Stimulated activated memory B cell treated with anti-CD40 and anti-IgM and Interleukin-4, amounts not matched to agents 10 μg/mL and 1 μg/mL and 100 μg/mL, for 72 hours (primary cell): ENCODE data around the gene RAP1GDS1.
"Not testable (repeated sequence)": the region's sequence is repeated elsewhere in the genome, so short reads cannot be mapped to it uniquely, and the experiment has no call there.

Source experiments
- ATAC-seq: fragments of 150-1000 bp; cut with Tn5 transposase; 2 replicates; pipeline ENCODE4 v1.10.0; 2021
- H3K27ac Mint-ChIP-seq: one replicate; pipeline ENCODE4 v1.8.0; 2022; ENCODE audit warnings: mild to moderate bottlenecking, mixed read lengths
- H3K27me3 Mint-ChIP-seq: one replicate; pipeline ENCODE4 v1.8.0; 2022; ENCODE audit warnings: mixed read lengths
- H3K36me3 Mint-ChIP-seq: one replicate; pipeline ENCODE4 v1.8.0; 2022; ENCODE audit warnings: mixed read lengths
- H3K4me1 Mint-ChIP-seq: one replicate; pipeline ENCODE4 v1.8.0; 2022; ENCODE audit warnings: mixed read lengths
- H3K4me3 Mint-ChIP-seq: one replicate; pipeline ENCODE4 v1.8.0; 2022; ENCODE audit warnings: mild to moderate bottlenecking, moderate library complexity, mixed read lengths
- H3K9me3 Mint-ChIP-seq: one replicate; pipeline ENCODE4 v1.8.0; 2022; ENCODE audit warnings: mixed read lengths

The RAP1GDS1 gene

DNA sequence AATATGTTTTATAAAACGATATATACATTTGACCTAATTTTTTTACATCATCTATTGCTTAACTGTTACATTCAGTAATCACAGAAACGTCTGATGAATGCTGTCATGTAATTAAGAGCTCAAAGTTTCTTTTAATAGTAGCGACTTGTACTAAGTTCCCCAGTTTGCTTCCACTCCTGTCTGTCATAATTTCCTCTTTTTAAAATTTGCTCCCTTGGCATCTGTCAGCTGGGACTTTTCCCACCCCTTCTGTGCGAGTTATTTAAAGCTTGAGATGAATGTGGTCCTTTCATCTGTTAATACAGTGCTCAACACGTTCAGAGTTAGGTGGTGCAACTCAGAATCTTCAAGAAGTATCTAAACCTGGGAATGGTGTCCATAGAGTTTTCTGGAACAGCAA, 1.2 kb downstream of the RAP1GDS1 start:
- H3K9me3 Mint-ChIP-seq = peaks cover 3% of the 10 kb centered on the region
- no peaks in the 10 kb centered on the region for H3K27me3 Mint-ChIP-seq
- H3K27ac Mint-ChIP-seq = peak overlapping the region; percentile 98
- peaks cover 16% of the 10 kb centered on the region for H3K36me3 Mint-ChIP-seq
- H3K4me1 Mint-ChIP-seq = peaks cover 65% of the 10 kb centered on the region
- H3K4me3 Mint-ChIP-seq = peak overlapping the region; percentile 99
- no peak for ATAC-seq

DNA sequence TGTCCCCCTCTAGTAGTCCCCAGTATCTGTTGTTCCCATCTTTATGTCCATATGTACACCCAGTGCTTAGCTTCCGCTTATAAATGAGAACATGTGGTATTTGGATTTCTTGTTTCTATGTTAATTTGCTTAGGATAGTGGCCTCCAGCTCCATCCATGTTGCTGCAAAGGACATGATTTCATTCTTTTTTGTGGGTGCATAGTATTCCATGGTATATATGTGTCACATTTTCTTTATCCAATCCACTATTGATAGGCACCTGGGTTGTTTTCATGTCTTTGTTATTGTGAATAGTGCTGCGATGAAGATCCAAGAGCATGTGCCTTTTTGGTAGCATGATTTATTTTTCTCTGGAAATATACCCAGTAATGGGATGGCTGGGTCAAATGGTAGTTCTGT, 6.3 kb downstream of the RAP1GDS1 start:
- Mint-ChIP-seq H3K27ac (peak overlapping the region; percentile 46), H3K4me1 (peaks cover 44% of the 10 kb centered on the region), H3K9me3 (peaks cover 7% of the 10 kb centered on the region), H3K4me3 (no peak overlapping the region), H3K27me3 (no peaks in the 10 kb centered on the region), H3K36me3 (peaks cover 56% of the 10 kb centered on the region)
- no peak for ATAC-seq

GRCh38 chr4:98275145-98275544, 14.0 kb downstream of the RAP1GDS1 start:
- Mint-ChIP-seq H3K9me3 (peaks cover 8% of the 10 kb centered on the region), H3K36me3 (peaks cover 62% of the 10 kb centered on the region), H3K27ac (no peak overlapping the region), H3K27me3 (no peaks in the 10 kb centered on the region), H3K4me3 (no peak overlapping the region), H3K4me1 (peaks cover 25% of the 10 kb centered on the region)
- ATAC-seq = no peak

GRCh38 chr4:98283219-98284189, 22.3 kb downstream of the RAP1GDS1 start:
- Mint-ChIP-seq H3K4me1 (peaks cover 35% of the 10 kb centered on the region), H3K27ac (no peak overlapping the region)
- ATAC-seq = no peak

DNA sequence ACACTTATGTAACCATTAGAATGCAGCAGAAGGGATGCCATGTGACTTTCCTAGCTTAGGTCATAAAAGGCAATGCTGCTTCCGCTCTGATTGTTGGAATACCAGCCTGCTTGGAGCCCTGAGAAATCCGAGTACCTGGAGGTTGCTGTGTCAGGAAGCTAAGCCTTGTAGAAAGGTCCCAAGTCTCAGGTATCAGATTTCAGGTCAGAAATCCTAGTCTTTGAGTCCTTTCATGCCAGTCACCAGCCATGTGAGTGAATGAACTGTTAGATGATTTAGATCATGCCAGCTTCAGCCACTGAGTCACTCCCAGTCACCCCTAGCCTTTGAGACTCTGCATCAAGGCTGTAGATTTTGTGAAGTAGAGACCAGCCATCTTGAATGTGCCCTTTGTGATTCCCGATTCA, 23.5 kb downstream of the RAP1GDS1 start:
- H3K27ac Mint-ChIP-seq = no peak overlapping the region
- peaks cover 47% of the 10 kb centered on the region for H3K4me1 Mint-ChIP-seq
- H3K9me3 Mint-ChIP-seq = peaks cover 4% of the 10 kb centered on the region
- no peak for ATAC-seq
- H3K4me3 Mint-ChIP-seq = no peak overlapping the region
- no peaks in the 10 kb centered on the region for H3K27me3 Mint-ChIP-seq
- peaks cover 6% of the 10 kb centered on the region for H3K36me3 Mint-ChIP-seq

More at GRCh38 chr4:98283219-98284189, 22.3 kb downstream of the RAP1GDS1 start:
- peaks cover 4% of the 10 kb centered on the region for H3K9me3 Mint-ChIP-seq
- no peaks in the 10 kb centered on the region for H3K27me3 Mint-ChIP-seq
- no peak overlapping the region for H3K4me3 Mint-ChIP-seq
- peaks cover 6% of the 10 kb centered on the region for H3K36me3 Mint-ChIP-seq

- no peak for ATAC-seq
- H3K4me1 Mint-ChIP-seq = peaks cover 57% of the 10 kb centered on the region
- no peak overlapping the region for H3K27ac Mint-ChIP-seq
These were observed 24.5 kb downstream of the RAP1GDS1 start for GRCh38 chr4:98285676-98286075.

DNA sequence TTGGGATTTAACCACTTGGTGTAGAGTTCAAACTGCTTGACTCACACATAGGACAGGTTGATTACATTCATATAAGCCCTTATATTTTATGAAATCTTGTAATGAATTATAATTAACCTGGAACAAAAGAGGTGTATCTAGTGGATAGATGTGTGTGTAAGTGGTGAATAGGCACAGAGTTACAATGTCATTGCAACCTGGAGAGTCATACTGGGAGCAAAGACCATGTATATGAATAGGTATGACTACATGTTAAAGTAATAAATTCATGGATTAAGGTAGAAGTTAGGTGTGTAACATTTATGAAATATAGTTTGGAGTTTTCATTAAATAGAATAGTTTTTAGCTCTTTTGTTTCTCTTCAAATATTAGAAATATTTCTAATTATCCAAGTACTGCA, 26.1 kb downstream of the RAP1GDS1 start:
- ATAC-seq = no peak
- H3K9me3 Mint-ChIP-seq = peaks cover 4% of the 10 kb centered on the region
- H3K4me3 Mint-ChIP-seq = no peak overlapping the region
- H3K27me3 Mint-ChIP-seq = no peaks in the 10 kb centered on the region
- peaks cover 5% of the 10 kb centered on the region for H3K36me3 Mint-ChIP-seq
- no peak overlapping the region for H3K27ac Mint-ChIP-seq
- peaks cover 48% of the 10 kb centered on the region for H3K4me1 Mint-ChIP-seq

More at GRCh38 chr4:98285676-98286075, 24.5 kb downstream of the RAP1GDS1 start:
- H3K27me3 Mint-ChIP-seq = no peaks in the 10 kb centered on the region
- H3K4me3 Mint-ChIP-seq = no peak overlapping the region
- H3K36me3 Mint-ChIP-seq = peaks cover 6% of the 10 kb centered on the region
- H3K9me3 Mint-ChIP-seq = peaks cover 4% of the 10 kb centered on the region

DNA sequence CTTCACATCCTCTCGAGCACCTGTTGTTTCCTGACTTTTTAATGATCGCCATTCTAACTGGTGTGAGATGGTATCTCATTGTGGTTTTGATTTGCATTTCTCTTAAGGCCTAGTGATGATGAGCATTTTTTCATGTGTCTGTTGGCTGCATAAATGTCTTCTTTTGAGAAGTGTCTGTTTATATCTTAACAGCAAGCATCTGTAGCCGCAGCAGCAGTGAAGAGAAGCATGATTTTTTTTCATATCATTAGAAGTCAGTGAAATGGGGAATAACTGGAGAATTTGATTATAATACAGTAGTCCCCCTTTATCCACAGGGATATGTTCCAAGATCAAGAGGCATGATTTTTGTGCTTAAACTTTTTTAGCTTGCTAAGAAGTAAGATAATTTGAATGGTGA, 27.5 kb downstream of the RAP1GDS1 start:
- not testable (repeated sequence) for H3K27me3 Mint-ChIP-seq, H3K36me3 Mint-ChIP-seq, ATAC-seq, H3K9me3 Mint-ChIP-seq
- H3K4me3 Mint-ChIP-seq = peak overlapping the region; percentile 21
- H3K4me1 Mint-ChIP-seq = peaks cover 40% of the 10 kb centered on the region
- H3K27ac Mint-ChIP-seq = peak overlapping the region; percentile 70

DNA sequence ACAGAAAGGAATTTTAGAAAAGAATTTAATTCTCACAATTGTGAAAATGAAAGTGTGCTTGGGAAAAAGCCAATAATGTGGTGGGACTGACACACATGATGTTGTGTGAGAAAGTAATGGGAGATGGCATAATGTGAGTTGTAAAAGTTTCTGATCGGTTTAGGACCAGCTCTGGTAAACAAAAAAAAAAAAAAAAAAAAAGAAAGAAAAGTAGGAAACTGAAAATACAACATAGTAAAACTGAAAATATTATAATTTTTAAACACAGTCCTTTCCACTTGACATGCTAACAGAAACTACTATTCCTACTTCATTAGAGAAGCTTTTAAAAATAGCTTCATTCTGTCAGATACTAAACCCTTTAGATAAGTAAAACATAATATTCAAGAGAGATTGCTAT, 28.2 kb downstream of the RAP1GDS1 start:
- Mint-ChIP-seq H3K27ac (peak overlapping the region; percentile 70), H3K9me3 (no peaks in the 10 kb centered on the region), H3K27me3 (no peaks in the 10 kb centered on the region), H3K36me3 (peaks cover 12% of the 10 kb centered on the region), H3K4me1 (peaks cover 44% of the 10 kb centered on the region), H3K4me3 (peak overlapping the region; percentile 45)
- peak; percentile 54 for ATAC-seq

DNA sequence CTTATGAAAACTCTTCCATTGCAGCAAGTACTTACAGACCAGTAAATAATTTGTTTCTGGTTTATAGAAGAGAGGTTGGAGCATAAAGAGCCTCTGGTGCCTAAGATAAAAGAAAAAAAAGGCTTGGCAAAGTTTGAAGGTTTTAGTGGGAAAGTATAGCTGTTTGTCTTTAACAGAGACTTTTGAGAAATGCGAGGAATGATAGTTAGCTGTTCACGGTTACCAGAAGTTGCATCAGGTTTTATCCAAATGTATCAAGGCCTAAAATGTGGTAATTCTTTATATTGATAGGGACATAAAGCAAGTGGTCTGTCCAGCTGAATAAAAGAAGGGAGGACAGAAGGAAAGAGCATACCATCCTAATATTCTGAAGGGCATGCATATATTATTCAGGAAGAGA, 29.3 kb downstream of the RAP1GDS1 start:
- Mint-ChIP-seq H3K36me3 (peaks cover 18% of the 10 kb centered on the region), H3K9me3 (no peaks in the 10 kb centered on the region), H3K4me1 (peaks cover 44% of the 10 kb centered on the region), H3K27me3 (no peaks in the 10 kb centered on the region), H3K4me3 (no peak overlapping the region), H3K27ac (peak overlapping the region; percentile 70)
- no peak for ATAC-seq

DNA sequence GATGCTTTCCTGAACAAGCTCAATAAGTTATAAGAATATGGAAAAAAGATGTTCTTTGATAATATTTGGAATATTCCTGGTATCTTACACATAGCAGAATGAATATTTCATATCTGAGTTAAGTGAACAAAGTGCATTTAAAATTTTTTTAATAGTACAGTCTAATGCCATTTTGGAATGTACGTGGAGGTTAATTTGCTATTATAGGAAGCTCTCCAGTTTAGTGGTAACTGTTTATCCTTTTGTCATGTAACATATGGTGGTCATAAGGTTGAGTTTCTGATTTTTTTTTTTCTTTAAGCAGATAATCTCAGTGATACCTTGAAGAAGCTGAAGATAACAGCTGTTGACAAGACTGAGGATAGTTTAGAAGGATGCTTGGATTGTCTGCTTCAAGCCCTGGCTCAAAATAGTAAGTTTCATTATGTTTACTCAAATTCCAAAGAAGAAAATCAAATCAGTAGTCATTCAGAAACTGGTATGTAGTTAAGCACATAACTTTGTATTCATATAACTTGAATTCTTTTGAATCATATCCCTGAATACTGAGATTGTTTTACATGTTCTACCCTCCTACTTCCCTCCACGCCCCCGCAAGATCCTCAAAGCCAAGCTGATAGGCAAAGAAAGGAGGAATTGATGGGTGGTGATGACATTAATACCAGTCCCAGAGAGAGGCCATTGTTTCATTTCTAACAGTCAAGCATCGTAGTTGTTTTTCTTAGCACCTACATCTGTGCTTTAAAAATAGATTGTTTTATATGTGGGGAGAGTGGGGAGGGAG, 32.1 kb downstream of the RAP1GDS1 start:
- no peak overlapping the region for H3K4me3 Mint-ChIP-seq
- no peak overlapping the region for H3K27ac Mint-ChIP-seq

GRCh38 chr4:98298022-98298421, 36.8 kb downstream of the RAP1GDS1 start:
- H3K4me3 Mint-ChIP-seq = no peak overlapping the region
- peaks cover 35% of the 10 kb centered on the region for H3K4me1 Mint-ChIP-seq
- ATAC-seq = no peak
- H3K9me3 Mint-ChIP-seq = peaks cover 6% of the 10 kb centered on the region
- H3K27me3 Mint-ChIP-seq = no peaks in the 10 kb centered on the region
- peaks cover 74% of the 10 kb centered on the region for H3K36me3 Mint-ChIP-seq
- no peak overlapping the region for H3K27ac Mint-ChIP-seq

More for the DNA sequence above, 32.1 kb downstream of the RAP1GDS1 start:
- Mint-ChIP-seq H3K27me3 (no peaks in the 10 kb centered on the region), H3K4me1 (peaks cover 56% of the 10 kb centered on the region), H3K36me3 (peaks cover 36% of the 10 kb centered on the region), H3K9me3 (no peaks in the 10 kb centered on the region)
- ATAC-seq = no peak

GRCh38 chr4:98300706-98301105, 39.5 kb downstream of the RAP1GDS1 start:
- peaks cover 77% of the 10 kb centered on the region for H3K36me3 Mint-ChIP-seq

DNA sequence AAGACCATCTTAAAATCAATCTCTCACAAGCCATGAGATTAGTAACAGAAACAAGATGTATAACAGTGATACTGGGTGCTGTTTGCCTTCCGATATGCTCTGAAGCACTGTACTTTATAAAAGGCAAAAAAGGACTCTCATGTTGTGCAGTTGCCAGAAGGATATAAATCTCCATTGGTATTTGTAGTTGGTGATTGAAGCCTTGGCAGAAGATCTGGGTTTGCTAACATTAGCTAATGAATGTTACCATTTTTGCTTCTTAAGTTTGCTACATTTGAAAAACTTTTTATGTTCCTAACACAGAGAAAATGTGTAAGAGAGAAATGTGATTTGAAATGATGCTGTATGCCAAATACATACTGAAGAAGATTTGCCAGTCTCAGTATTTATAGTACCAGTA, 44.4 kb downstream of the RAP1GDS1 start:
- Mint-ChIP-seq H3K9me3 (peaks cover 10% of the 10 kb centered on the region), H3K27ac (no peak overlapping the region), H3K36me3 (peaks cover 42% of the 10 kb centered on the region), H3K4me3 (no peak overlapping the region), H3K27me3 (no peaks in the 10 kb centered on the region), H3K4me1 (peaks cover 19% of the 10 kb centered on the region)
- ATAC-seq = no peak

More at GRCh38 chr4:98300706-98301105, 39.5 kb downstream of the RAP1GDS1 start:
- ATAC-seq = no peak
- H3K9me3 Mint-ChIP-seq = peaks cover 13% of the 10 kb centered on the region
- H3K4me1 Mint-ChIP-seq = peaks cover 40% of the 10 kb centered on the region
- no peaks in the 10 kb centered on the region for H3K27me3 Mint-ChIP-seq
- no peak overlapping the region for H3K27ac Mint-ChIP-seq
- no peak overlapping the region for H3K4me3 Mint-ChIP-seq

- H3K36me3 Mint-ChIP-seq = peaks cover 5% of the 10 kb centered on the region
- no peaks in the 10 kb centered on the region for H3K9me3 Mint-ChIP-seq
- no peak for ATAC-seq
- peaks cover 7% of the 10 kb centered on the region for H3K4me1 Mint-ChIP-seq
- no peak overlapping the region for H3K27ac Mint-ChIP-seq
- H3K4me3 Mint-ChIP-seq = no peak overlapping the region
- no peaks in the 10 kb centered on the region for H3K27me3 Mint-ChIP-seq
These were observed 49.7 kb downstream of the RAP1GDS1 start for GRCh38 chr4:98310867-98311266.
